GOT3 (cell line): ENCODE data around the gene SUPT3H.

ENCODE experiments used
- DNase-seq: peaks from one replicate; lab custom pipeline; 2025; ENCODE audit warnings: mixed read lengths; lab: John Stamatoyannopoulos, UW

SUPT3H gene

GRCh38 chr6:44841829-44842228, 535.9 kb downstream of the SUPT3H start:
- DNase-seq: no peak

- DNase-seq: no peak
Measured at GRCh38 chr6:44837741-44838140, 540.0 kb downstream of the SUPT3H start.

GRCh38 chr6:44837255-44837654, 540.5 kb downstream of the SUPT3H start:
- no peak for DNase-seq

- DNase-seq: no peak
Measured at GRCh38 chr6:44833248-44833647, 544.5 kb downstream of the SUPT3H start.

GRCh38 chr6:44831002-44831610, 546.6 kb downstream of the SUPT3H start:
- no peak for DNase-seq

GRCh38 chr6:44829836-44830235, 547.9 kb downstream of the SUPT3H start:
- no peak for DNase-seq

GRCh38 chr6:44828780-44829179, 549.0 kb downstream of the SUPT3H start:
- no peak for DNase-seq

- DNase-seq: no peak
Measured at GRCh38 chr6:44826025-44826676, 551.6 kb downstream of the SUPT3H start.

- no peak for DNase-seq
Measured at GRCh38 chr6:44825273-44825672, 552.5 kb downstream of the SUPT3H start.

- no peak for DNase-seq
Measured at GRCh38 chr6:44824567-44824966, 553.2 kb downstream of the SUPT3H start.

- DNase-seq: no peak
Measured at GRCh38 chr6:44820759-44821158, 557.0 kb downstream of the SUPT3H start.

GRCh38 chr6:44820321-44820720, 557.4 kb downstream of the SUPT3H start:
- no peak for DNase-seq

GRCh38 chr6:44811456-44811855, 566.3 kb downstream of the SUPT3H start:
- DNase-seq: no peak

GRCh38 chr6:44809258-44809657, 568.5 kb downstream of the SUPT3H start:
- DNase-seq: no peak

- DNase-seq: no peak
Measured at GRCh38 chr6:44808148-44808547, 569.6 kb downstream of the SUPT3H start.

- no peak for DNase-seq
Measured at GRCh38 chr6:44806656-44807055, 571.1 kb downstream of the SUPT3H start.

GRCh38 chr6:44805238-44805846, 572.4 kb downstream of the SUPT3H start:
- DNase-seq: no peak

- DNase-seq: no peak
Measured at GRCh38 chr6:44804546-44805159, 573.1 kb downstream of the SUPT3H start.

- no peak for DNase-seq
Measured at GRCh38 chr6:44804016-44804415, 573.7 kb downstream of the SUPT3H start.

- no peak for DNase-seq
Measured at GRCh38 chr6:44800784-44801592, 576.7 kb downstream of the SUPT3H start.

GRCh38 chr6:44800171-44800783, 577.5 kb downstream of the SUPT3H start:
- no peak for DNase-seq

GRCh38 chr6:44797746-44798145, 580.0 kb downstream of the SUPT3H start:
- no peak for DNase-seq
